ENCODE data around the gene M1AP.

- TF ChIP-seq CTCF (IDR thresholded peaks at IDR 0.05) (no peak), RARB (CRISPR knock-in tag; IDR thresholded peaks at IDR 0.05) (no peak), RNF2 (IDR thresholded peaks at IDR 0.05; ENCODE audit: borderline replicate concordance, low read depth) (no peak), JUN (IDR thresholded peaks at IDR 0.05) (no peak), HES2 (IDR thresholded peaks at IDR 0.05) (no peak)
Measured at GRCh38 chr2:74632939-74633312, 15.2 kb downstream of the M1AP start.
